ENCODE data around the gene ASB1. TPM values are rescaled to one million over a fixed set of nuclear protein-coding genes. Genes with fewer than 3 reads are reported as not detected.

The ASB1 gene
- total RNA-seq, 2 experiments from 2014 or later = 14.3 to 19.6 TPM

DNA sequence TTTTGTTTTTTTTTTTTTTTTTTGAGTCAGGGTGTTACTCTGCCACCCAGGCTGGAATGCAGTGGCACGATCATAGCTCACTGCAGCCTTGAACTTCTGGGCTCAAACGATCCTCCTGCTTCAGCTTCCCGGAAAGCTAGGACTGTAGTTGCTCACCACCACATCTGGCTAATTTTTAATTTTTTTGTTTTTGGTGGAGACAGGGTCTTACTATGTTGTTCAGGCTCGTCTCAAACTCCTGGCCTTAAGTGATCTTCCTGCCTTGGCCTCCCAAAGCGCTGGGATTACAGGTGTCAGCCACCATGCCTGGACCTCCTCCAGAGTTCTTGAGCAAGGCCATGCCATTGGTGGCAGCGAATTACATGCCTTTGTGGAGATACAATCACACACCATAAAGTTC, 35.2 kb downstream of the ASB1 start:
- Mint-ChIP-seq H3K4me3 (no peak overlapping the region), H3K36me3 (ENCODE audit: low read depth) (no peaks in the 10 kb centered on the region), H3K27me3 (no peaks in the 10 kb centered on the region), H3K9me3 (peaks cover under 1% of the 10 kb centered on the region), H3K27ac (no peak overlapping the region), H3K4me1 (ENCODE audit: low read depth) (peaks cover 4% of the 10 kb centered on the region)
- Histone ChIP-seq H3K9me3 (ENCODE audit: control insufficient read depth in 1 of 2, insufficient read depth in 1 of 2, low read length in 2 of 2) (peaks cover 0 to 5% of the 10 kb centered on the region in 2 experiments), H3K27me3 (ENCODE audit: control insufficient read depth in 1 of 2, insufficient read depth in 2 of 2, low read length in 2 of 2) (no peaks in the 10 kb centered on the region), H3K36me3 (ENCODE audit: insufficient read depth, low read length) (no peaks in the 10 kb centered on the region), H3K27ac (ENCODE audit: low read depth in 1 of 2, low read length in 2 of 2) (no peak overlapping the region), H3K4me1 (ENCODE audit: insufficient read depth, low read length) (no peaks in the 10 kb centered on the region), H3K4me3 (ENCODE audit: low read length) (no peak overlapping the region)
- intact Hi-C loops (cut with DNase I, micrococcal nuclease) = loop anchor here in 1 of 2 experiments (1.0 kb wide), 1 partner anchor 105 kb away; no protein-coding TSS in a partner anchor
- POLR2A ChIA-PET = no interaction called here
- DNase-seq = no peak
- TF ChIP-seq, protein P1, sequence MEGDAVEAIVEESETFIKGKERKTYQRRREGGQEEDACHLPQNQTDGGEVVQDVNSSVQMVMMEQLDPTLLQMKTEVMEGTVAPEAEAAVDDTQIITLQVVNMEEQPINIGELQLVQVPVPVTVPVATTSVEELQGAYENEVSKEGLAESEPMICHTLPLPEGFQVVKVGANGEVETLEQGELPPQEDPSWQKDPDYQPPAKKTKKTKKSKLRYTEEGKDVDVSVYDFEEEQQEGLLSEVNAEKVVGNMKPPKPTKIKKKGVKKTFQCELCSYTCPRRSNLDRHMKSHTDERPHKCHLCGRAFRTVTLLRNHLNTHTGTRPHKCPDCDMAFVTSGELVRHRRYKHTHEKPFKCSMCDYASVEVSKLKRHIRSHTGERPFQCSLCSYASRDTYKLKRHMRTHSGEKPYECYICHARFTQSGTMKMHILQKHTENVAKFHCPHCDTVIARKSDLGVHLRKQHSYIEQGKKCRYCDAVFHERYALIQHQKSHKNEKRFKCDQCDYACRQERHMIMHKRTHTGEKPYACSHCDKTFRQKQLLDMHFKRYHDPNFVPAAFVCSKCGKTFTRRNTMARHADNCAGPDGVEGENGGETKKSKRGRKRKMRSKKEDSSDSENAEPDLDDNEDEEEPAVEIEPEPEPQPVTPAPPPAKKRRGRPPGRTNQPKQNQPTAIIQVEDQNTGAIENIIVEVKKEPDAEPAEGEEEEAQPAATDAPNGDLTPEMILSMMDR (IDR thresholded peaks at IDR 0.05) = no peak
- CTCF ChIA-PET = interaction anchor here (2.1 kb wide), 1 partner anchor 91 kb away, joined by 6 read pairs; no protein-coding TSS in a partner anchor
- no peak for ATAC-seq (ENCODE audit: poor library complexity)

DNA sequence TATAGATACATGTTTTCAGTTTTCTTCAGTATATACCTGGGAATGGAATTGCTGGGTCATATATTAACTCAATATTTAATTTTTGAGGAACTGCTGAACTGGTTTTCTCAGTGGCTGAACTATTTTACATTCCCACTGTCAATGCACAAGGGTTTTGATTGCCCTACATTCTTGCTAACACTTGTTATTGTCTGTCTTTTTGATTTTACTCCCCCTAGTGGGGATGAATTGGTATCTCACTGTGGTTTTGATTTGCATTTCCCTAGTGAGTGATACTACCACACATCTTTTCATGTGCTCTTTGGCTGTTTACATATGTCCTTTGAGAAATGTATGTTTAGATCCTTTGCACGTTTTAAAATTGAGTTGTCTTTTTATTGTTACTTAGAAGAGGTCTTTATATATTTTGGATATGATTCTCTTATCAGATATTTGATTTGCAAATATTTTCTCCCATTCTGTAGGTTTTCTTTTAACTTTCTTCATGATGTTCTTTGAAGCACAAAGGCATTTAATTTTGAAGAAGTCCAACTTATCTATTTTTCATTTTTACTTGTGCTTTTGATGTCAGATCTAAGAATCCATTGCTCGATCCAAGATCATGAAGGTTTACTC, 36.2 kb downstream of the ASB1 start:
- CTCF ChIA-PET = no interaction called here
- no peak overlapping the region for H3K27ac Mint-ChIP-seq
- H3K4me1 ChIP-seq (ENCODE audit: insufficient read depth, low read length) = no peaks in the 10 kb centered on the region
- no peak overlapping the region for H3K4me3 Mint-ChIP-seq
- peak in 3 of 14 experiments; percentile 64 to 69 (median 67) for DNase-seq
- H3K36me3 Mint-ChIP-seq (ENCODE audit: low read depth) = no peaks in the 10 kb centered on the region
- peak; percentile 70 for ATAC-seq (ENCODE audit: poor library complexity)
- no peaks in the 10 kb centered on the region for H3K9me3 Mint-ChIP-seq
- H3K27me3 Mint-ChIP-seq = no peaks in the 10 kb centered on the region
- POLR2A ChIA-PET = no interaction called here
- H3K9me3 ChIP-seq (ENCODE audit: control insufficient read depth in 1 of 2, insufficient read depth in 1 of 2, low read length in 2 of 2) = no peaks in the 10 kb centered on the region
- intact Hi-C loops (cut with DNase I, micrococcal nuclease) = loop anchor here (1.0 kb wide), 2 partner anchors 93 to 106 kb away; no protein-coding TSS in a partner anchor
- H3K27me3 ChIP-seq (ENCODE audit: control insufficient read depth in 1 of 2, insufficient read depth in 2 of 2, low read length in 2 of 2) = no peaks in the 10 kb centered on the region
- H3K4me1 Mint-ChIP-seq (ENCODE audit: low read depth) = peaks cover 4% of the 10 kb centered on the region
- H3K27ac ChIP-seq (ENCODE audit: low read depth in 1 of 2, low read length in 2 of 2) = no peak overlapping the region
- no peaks in the 10 kb centered on the region for H3K36me3 ChIP-seq (ENCODE audit: insufficient read depth, low read length)
- TF ChIP-seq, protein P1 (IDR thresholded peaks at IDR 0.05) = peak; percentile 85
- H3K4me3 ChIP-seq (ENCODE audit: low read length) = no peak overlapping the region

DNA sequence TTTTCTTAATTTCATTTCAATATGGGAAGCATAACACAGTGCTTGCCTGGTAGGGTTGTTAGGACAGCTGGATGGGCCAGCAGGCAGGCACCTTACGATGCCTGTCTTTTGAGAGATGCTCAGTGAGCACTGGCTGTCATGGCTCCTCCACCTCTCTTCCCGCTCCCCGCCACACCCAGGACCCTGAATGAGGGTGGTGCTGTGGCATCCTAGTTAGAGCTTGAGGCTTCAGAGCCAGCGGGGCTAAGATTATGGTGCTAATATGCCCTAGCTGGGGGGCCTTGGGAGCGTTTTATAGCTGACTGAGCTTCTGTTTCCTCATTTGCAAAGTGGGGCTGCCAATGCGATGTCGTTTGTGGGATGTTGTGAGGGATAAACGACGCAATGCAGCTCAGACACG, 37.7 kb downstream of the ASB1 start:
- ATAC-seq (ENCODE audit: poor library complexity) (no peak), DNase-seq (no peak)
- Histone ChIP-seq H3K27ac (ENCODE audit: low read depth in 1 of 2, low read length in 2 of 2) (no peak overlapping the region), H3K4me1 (ENCODE audit: insufficient read depth, low read length) (no peaks in the 10 kb centered on the region), H3K4me3 (ENCODE audit: low read length) (no peak overlapping the region), H3K9me3 (ENCODE audit: control insufficient read depth in 1 of 2, insufficient read depth in 1 of 2, low read length in 2 of 2) (peaks cover 0 to 4% of the 10 kb centered on the region in 2 experiments), H3K36me3 (ENCODE audit: insufficient read depth, low read length) (no peaks in the 10 kb centered on the region), H3K27me3 (ENCODE audit: control insufficient read depth in 1 of 2, insufficient read depth in 2 of 2, low read length in 2 of 2) (no peaks in the 10 kb centered on the region)
- H3K36me3 Mint-ChIP-seq (ENCODE audit: low read depth) = peaks cover 8% of the 10 kb centered on the region
- TF ChIP-seq, protein P1 (IDR thresholded peaks at IDR 0.05) = no peak
- H3K9me3 Mint-ChIP-seq = peaks cover 4% of the 10 kb centered on the region
- H3K27ac Mint-ChIP-seq = no peak overlapping the region
- intact Hi-C loops (cut with DNase I, micrococcal nuclease) = no loop called here
- H3K4me3 Mint-ChIP-seq = no peak overlapping the region
- H3K27me3 Mint-ChIP-seq = no peaks in the 10 kb centered on the region
- ChIA-PET POLR2A (interaction anchor here (1.0 kb wide), 1 partner anchor 94 kb away, joined by 3 read pairs; no protein-coding TSS in a partner anchor), CTCF (no interaction called here)
- H3K4me1 Mint-ChIP-seq (ENCODE audit: low read depth) = peaks cover 4% of the 10 kb centered on the region

Data from CD4-positive, alpha-beta T cell (primary cell).